GM21526 (cell line): ENCODE measurements around the gene CAMK2B.

Experiments used
- ATAC-seq: cut with Tn5 transposase; IDR thresholded peaks from one replicate; pipeline ENCODE4 v1.9.1; 2021; ENCODE audit warnings: moderate library complexity; ENCODE audit not compliant: unreplicated experiment, low FRiP score

The CAMK2B gene

DNA sequence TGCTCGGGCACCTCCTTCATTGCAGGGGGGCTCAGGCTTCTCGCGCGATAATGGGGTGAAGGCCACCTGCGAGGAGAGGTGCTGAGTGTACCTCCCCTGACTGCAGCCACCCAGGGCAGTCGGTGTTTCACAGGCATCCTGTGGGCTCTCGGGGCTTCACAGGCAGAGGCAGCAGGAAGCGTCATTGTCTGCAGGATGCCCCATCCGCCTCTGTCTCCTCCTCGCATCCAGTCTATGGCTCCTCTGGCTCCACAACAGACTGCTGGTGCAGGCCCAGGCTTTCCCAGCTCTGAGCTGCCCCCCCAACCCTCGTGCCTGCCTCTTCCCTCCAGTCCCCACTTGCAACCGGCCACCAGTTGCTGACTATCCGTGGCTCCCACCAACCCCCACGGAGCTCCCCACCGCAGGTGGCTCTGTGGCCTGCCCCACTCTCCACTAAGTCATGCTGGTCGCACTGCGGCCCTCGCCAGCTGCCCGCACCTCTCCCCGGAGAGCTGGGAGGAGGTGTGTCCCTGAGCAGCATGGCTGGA lies 36.5 kb downstream of the CAMK2B start:
- ATAC-seq: no peak

DNA sequence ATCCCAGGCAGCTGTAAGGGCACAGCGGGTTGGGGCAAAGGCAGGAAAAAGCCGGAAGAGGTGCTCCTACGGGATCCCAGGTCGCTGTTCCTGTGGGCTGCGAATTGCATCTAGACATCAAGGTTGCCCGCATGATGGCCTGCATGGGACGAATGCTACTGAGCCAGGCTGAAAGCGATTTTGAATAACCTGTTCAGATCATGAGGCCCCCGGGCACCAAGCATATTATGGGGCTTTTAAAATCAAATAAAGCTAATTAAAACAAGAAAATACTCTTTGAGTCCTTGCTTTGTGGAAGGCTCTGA lies 37.1 kb downstream of the CAMK2B start:
- ATAC-seq: no peak

DNA sequence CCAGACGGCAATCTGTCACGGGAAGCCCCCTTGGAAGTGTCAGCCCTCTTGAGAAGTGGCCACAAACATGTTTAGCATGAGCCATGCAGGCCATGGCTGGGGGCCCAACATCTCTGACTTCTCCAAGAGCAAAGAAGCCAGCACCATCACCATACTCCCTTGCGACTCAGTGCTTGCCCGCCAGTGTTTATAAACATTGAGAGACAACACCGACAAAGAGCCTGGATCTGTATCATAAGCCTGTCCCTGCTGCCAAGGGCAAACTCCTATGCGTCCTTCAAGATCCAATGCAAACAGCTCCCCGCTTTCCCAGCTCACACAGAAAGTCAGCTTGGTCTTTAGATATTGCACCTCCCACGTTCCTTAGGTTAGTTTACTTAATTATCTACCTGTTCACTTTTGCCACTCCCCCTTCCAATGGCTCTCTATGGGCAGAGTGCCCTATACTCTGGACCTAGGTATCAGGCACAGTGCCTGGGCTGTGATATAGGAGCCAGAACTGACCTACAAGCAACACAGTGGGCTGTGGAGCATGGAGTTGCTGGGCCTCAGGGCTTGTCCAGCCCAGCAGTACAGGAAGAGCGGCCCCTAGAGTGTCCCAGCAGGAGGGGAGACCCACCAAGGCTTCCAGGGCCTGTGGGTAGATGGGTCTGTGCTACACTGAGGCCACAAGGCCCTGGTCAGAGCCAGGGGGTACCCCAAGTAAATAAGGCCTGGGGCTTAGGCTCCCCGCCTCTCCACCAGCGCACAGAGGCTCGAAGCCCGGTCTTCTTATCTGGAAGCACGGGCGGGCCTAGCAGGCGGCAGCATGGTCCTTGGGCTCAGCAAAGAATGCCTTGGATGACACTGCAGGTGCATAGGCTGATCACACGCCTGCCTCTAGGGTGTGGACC lies 37.7 kb downstream of the CAMK2B start:
- ATAC-seq: no peak

DNA sequence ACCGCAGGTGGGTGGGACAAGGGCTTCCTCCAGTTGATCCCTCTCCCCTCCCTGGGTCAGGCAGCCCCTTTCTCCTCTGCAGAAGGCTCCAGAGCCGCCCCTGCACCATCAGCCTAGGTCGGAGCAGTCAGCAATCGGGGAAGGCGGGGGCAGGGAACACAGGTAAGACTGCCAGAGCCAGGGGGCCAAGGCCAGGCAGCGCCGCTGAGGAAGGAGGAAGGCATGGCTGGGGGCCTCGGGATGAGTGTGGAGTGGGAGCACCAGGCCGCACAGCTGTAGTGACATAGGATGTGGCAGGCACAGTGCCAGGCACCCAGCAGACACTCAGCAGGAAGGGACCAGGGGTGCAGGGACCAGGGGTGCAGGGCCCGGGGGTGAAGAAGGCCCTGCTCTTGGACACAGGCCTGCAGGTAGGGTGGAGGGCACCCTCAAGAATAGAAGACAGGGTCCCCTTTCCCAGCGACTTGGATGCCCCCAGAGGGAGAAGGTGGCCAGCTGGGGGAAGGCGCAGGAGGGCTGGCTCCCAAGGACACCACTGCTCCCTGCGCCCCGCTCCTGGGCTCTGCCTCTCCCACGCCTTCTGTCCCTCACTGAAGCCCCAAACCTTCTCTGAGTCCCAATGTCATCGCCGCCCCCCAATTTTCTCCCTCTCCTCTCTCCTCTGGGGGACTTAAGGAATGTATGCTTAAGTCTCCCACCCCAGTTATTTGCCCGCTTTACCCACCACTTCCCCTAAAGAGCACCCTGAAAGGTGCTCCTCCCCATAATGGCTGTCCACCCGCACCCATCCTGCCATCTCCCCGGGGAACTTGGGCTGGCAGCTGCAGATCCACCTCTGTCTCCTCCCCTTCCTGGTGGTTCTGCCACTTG lies 38.5 kb downstream of the CAMK2B start:
- ATAC-seq: no peak

DNA sequence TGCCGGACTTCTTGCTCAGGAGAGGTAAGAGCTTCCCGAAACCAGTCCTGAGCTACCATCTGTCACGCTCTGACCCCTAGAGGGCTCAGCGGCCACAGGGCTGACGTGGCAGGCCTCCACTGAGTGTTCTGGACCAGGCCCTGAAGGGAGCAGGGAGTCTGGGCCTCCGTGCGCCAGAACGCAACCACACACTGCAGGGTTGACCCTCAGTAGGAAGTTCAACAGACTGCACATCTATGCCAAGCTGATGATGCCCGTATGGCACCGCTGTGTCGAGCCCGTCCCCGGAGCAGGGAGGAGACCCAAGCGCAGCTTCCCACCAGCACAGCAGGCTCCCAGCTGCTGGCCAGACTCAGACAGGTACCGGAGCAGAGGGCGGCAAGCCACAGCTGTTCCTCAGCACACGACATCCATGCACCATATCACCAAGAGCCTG lies 39.2 kb downstream of the CAMK2B start:
- ATAC-seq: no peak

DNA sequence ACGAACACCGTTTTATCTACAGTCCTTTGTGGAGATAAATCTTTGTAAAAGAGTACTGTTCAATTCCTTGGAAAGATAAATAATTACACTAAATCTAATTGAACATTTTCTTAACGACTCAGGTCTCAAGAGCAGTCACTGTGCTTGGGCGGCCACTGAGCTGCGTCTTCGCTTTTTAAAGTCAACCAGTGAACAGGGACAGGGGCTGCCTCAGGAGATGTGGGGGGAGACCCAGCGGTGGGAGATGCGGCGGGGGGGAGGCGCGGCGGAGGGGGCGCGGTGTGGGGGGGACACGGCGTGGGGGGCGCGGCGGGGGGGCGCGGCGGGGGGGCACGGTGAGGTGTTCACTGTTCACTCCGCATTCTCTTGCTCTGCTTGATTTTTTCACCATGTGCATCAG lies 39.8 kb downstream of the CAMK2B start:
- no peak for ATAC-seq

DNA sequence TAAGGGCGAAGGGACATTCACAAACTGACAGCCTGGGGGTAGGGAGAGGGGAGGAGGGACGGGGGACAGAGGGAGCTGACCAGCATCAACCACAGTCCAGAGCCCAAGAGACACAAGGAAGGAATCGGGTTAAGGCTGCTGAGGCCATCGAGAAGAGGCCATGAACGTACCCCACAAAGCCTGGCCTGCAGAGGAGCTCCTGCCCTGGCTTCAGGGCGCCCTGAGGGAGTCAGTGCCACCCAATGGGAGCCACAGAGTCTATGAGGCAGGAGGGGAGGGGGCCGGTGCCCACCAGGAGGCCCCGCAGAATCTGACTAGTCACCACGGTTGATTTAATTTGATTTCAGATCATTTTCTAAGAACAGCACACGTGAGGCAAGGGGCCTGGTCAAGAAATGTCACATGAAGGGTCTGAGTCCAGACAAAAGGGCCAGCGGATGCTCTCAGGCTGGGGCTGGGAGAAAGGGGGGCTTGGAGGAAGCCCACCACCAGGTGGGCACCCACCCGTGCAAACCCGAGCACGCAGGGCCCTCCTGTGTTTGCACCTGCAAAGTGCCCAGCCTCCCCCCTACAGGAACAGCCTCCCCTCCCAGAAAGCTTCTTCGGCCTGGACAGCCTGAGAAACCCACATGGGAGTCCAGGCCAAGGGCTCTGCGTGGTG lies 40.4 kb downstream of the CAMK2B start:
- ATAC-seq: no peak

DNA sequence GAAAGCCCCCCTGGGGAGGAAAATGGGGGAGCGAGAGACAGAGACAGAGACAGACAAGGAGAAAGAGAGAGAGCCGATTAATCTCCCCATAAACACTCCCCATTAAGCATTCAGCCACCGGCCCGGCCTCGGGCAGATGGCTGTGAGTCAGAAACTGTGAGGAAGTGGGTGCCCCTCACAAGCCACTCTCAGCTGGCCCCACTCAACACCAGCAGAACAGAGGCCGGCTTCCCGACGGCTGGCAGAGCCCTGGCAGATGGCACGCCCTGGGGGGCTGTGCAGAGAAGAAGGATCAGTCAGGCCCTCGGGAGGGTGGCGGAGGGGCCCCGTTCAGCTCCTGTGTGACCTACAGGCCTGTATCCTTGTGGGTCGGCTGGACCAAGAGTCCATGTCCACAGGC lies 41.2 kb downstream of the CAMK2B start:
- no peak for ATAC-seq

DNA sequence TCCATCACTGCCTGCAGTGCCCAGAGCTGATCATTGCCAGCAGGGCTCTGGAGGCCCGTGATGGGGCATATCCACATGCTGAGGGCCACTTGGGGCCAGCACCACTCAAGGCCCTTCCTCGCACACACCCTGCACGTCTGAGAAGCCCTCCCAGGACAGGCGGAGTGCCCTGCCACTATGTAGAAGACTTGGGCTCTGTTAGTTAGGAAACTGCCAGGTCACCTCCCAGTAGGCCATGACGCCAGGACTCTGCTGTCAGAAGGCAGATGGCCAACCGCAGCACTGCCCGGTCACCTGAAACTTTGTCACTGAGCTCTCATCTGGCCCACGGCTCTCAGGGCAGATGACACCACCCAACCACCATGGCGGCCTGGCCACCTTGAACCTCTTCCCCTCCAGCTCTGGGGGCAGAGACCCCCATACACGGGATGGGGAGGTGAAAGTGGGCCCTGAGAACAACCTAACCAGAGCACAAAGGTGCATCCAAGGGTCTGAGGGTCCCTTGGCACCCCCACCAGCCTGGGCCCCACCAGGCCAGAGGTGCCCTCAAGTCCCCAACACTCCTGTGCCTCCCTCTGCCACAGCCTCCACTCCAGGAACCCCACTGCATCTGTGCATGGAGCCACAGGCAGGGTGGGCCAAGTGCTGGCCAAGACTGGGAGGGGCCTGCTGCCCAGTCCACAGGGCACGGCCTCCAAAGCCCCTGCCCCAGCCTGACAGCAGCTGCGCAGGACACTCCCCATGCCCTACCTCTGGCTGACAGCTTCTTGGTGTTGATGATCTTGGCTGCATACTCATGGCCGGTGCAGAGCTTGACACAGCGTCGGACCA lies 41.8 kb downstream of the CAMK2B start:
- ATAC-seq: no peak

DNA sequence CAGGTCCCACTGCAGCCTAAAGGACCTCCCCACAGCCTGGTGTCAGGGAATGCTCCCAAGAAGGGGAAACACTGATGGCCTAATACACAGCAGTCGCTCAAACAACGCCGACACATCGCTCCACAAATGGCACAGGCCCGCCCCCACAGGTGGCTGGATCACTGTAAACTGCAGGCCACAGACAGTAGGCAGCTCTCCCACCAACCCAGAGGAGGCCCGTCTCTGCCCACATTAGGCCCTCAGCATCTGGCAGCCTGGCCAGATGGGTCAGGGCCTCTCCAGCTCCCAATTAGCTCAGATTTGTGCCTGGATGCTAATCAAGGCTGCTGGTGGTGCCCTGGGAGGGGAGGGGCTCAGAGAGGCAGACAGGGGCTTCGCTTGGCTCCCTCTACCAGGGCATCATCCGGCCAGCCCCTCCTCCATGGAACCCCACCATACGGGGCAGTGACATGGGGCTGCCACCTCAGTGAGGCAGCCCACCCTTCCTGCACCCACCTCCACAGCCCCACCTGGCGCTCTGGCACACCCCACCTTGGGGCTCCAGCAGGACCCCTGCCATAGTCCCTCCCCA lies 42.7 kb downstream of the CAMK2B start:
- ATAC-seq: no peak

DNA sequence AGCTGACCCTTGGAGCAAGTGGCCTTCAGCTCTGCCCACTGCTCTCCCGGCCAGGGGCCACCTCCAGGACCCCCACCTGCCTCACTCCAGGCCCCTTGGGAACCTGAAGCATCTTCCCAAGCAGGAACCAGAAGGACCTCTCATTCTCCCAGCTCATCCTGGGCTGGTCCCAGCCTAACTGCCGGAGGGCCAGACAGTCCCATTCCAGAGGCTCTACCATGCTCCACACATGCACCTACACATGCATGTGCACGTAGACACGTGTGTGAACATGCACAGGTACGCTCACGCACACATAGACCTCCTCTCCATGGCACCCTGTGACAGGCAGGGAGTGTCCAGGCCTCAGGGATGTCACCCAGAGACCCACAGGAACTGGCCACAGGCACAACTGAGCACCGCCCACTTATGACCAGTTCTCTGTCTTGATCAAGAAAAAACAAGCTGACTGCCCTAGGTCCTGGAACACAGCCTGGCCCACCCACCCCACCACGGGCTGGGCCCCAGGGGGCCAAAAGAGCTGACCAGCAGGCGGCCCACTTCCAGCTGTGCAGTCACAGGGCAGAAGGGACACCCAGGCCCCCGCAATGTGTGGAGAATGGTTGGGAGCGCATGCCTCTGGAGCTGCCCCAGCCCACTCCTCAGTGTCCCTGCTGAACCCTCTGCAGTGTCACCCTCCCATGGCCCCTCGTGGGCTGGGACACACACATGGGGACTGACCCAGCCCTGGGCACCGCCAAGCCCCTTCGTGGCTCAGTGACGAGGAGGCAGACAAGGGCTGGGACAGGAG lies 43.4 kb downstream of the CAMK2B start:
- no peak for ATAC-seq

DNA sequence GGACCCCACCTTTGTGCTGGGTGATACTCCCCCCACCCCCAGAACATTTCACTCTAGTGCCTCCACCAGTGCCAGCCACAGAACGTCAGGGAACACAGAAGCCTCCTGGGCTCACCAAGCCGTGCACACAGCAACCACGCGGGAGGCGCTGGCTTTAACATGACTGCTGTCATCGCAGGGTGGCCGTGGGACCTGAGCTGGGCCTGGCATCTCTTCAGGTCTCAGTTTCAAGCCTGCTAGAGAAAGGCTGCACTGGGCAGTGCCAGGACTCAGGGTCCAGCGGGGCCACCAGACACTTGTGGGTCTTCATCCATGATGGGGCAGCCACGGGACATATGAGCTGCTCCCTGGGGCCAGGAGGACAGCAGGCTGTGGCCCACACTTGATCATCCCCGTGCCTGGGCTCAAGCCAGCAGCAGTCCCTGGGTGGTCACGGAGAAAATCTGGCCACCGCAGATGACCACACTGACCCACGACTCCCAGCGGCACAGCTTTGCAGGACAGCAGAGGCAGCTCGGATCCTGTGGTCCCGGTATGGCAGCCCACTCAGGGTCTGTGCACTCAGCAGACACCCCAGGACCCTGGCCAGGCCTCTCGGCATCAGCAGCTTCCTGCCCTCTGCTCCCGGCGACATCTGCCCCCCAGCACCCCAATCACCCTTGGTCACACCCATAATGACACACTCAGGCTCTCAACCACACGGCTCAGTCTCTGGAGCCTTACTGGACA lies 44.2 kb downstream of the CAMK2B start:
- no peak for ATAC-seq

DNA sequence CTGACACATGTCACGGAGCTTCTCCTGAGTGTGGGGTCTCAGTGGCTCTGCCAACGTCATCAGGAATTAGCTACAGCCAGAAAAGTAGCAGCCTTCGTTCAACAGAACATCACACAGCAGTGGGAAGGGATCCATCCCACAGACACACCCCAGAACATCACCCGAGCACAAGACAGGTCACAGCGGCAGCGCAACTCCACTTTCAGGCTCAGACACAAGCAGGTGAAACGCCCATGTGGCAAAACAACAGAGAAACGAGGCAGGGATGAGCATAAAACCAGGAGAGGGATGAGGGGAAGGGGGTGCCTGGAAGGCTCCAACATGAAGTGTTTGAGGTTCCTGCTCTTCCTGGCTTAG lies 44.8 kb downstream of the CAMK2B start:
- ATAC-seq: no peak

DNA sequence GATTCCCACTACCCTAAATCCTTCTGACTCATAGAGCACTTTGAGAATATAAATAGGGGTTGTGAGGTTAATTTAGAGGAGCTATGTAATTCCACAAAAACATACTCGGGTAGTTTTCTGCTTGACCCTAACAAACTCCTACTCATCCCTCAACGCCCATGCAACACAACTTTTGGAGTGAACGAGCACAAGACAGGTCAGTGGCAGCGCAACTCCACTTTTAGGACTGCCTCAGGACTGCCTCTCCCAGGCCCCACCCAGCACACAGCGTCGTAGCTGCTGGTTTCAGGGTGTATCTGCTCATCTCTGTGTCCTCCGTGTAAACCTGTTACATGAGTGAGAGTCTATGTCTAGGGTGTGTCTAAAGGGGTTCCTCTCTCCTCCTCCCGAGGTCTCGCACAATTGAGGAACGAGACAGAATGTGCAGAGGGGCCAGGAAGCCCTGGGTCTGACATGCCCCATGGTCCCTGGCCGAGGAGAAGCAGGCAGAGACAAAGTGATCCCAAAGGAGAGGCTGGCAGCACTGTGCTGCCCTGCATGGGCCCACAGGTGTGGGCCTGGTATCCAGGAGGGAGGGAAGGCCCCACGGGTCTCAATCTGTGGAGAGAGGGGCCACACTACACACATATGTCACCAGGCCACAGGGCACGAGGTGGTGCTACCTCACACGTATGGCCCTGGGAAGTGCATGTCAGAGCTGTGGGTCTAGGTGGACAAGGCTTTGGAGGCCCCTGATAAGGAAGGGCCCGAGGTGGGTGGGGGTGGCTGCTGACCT lies 45.5 kb downstream of the CAMK2B start:
- ATAC-seq: no peak

DNA sequence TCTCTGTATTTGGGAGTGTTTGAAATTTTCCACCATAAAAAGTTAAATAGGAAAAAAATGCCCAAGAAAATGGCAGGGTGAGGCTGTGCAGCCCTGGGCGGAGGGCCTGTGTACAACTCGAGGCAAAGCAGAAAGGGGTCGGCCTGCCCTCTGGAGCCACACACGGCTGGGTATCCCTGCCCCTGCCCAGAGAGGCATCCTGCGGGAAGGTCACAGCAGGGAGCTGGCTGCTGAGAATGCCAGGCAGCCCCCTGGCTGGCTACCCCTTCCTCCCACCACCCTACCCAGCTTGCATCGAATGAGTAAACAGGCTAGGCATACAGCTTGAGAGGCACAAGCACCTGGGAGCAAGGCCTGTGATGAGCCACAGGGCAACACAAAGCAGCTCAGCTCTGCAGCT lies 46.1 kb downstream of the CAMK2B start:
- ATAC-seq: no peak

DNA sequence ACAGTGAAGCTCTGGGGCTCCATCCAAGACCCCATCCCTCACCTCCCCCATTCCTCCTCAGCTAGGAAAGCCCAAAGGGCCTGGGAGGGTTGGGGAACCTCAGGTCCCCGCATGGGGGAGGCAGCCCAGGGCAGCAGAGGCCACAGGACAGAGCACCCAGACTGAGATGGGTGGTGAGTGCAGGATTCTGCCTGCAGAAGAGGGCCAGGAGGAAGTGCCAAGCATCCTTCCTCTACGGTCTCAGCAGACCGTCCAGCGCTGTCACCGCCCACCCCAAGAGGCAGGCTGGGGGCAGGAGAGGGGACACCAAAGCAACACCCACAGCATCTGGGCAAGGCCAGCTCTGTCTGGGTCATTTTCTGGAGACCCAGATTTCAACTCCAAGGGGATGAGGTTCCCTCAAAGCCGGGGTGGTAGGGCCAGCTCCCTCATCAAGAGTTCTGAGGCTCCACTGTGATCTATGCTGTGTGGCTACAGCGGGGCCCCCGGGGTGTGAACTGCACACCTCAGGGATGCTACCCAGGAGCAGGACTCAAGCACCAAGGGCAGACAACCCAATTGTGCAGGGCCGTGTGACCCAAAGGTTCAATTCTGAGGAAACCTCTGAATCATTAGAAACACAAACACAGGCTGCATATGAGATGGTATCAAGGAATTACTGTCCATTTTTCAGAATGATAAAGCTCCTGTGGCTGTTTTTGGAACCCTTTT lies 46.8 kb downstream of the CAMK2B start:
- ATAC-seq: no peak

DNA sequence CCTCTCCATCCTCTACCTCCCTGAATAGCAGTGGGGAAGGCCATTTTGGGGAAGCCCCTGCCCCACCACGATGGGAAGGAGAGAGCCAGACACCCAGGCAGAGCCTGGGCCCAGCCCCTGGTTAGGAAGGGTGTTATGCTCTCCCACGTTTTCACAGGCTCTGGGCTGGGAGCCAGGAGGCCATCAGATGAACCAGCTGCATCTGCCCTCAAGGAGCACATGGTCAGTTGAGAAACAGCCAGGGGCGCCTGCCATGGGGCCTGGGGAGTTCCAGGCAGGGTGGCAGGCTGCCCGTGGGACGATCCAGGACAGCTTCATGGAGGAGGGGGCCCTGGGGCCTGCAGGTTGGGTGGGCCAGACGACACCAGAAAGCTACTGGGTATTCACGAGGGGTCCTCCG lies 47.5 kb downstream of the CAMK2B start:
- no peak for ATAC-seq
